Esophagus (tissue), 2 donors: ENCODE results near the gene MEIS2. TPM values are rescaled to one million over a fixed set of nuclear protein-coding genes. Genes with fewer than 3 reads are reported as not detected.
A peak's percentile ranks its signal among the peaks of the same experiment; 100 is the strongest.

Experiments
- H3K27ac ChIP-seq, 2 donors: one replicate each; pipeline ENCODE4 v1.5.1; 2013; ENCODE audit warnings: low read depth in 2 of 2, mild to moderate bottlenecking in 2 of 2, inconsistent platforms in 1 of 2, low read length in 1 of 2, moderate library complexity in 1 of 2
- H3K27me3 ChIP-seq, 2 donors: one replicate each; pipeline ENCODE4 v1.6.1; 2013; ENCODE audit warnings: low read length in 2 of 2, control low read depth in 1 of 2, mild to moderate bottlenecking in 1 of 2; ENCODE audit not compliant: insufficient read depth in 2 of 2, control insufficient read depth in 1 of 2
- H3K36me3 ChIP-seq, 2 donors: one replicate each; pipeline ENCODE4 v1.6.1; 2013; ENCODE audit warnings: low read length in 1 of 2; ENCODE audit not compliant: control insufficient read depth in 2 of 2, insufficient read depth in 2 of 2
- H3K4me1 ChIP-seq, 2 donors: one replicate each; pipeline ENCODE4 v1.6.1; 2013; ENCODE audit warnings: low read length in 1 of 2; ENCODE audit not compliant: control insufficient read depth in 2 of 2, insufficient read depth in 2 of 2
- H3K4me3 ChIP-seq, 2 donors: one replicate each; pipeline ENCODE4 v1.5.1; 2013; ENCODE audit warnings: low read length in 2 of 2, mild to moderate bottlenecking in 2 of 2, low read depth in 1 of 2, moderate library complexity in 1 of 2
- H3K9me3 ChIP-seq, 2 donors: one replicate each; pipeline ENCODE4 v1.6.1; 2013; ENCODE audit warnings: mild to moderate bottlenecking in 2 of 2, low read depth in 1 of 2, low read length in 1 of 2, moderate library complexity in 1 of 2; ENCODE audit not compliant: control insufficient read depth in 2 of 2, insufficient read depth in 1 of 2
- whole genome bisulfite sequencing, 2 donors: extraction: QIAGEN DNeasy Blood & Tissue Kit; methylation state at CpG; one replicate each; pipeline ENCODE4 v1.1.7; 2013; 5-methylcytosine and 5-hydroxymethylcytosine counted together
- polyA plus RNA-seq, 2 donors: library from polyadenylated mRNA; stranded (reverse); fragments of 200-250 nt; gene quantifications; one replicate each; pipeline ENCODE4 v1.2.3, GENCODE V29; 2013
- donor health status: healthy with polysubstance abuse.
- donor health status: Bipolar disorder and iron deficiency.

MEIS2 gene
- polyA plus RNA-seq, 2 donors, result 6.0 to 8.8 TPM

- Histone ChIP-seq H3K4me3 (no peak overlapping the region), H3K27me3 (no peaks in the 10 kb centered on the region), H3K9me3 (no peaks in the 10 kb centered on the region), H3K36me3 (no peaks in the 10 kb centered on the region), H3K27ac (no peak overlapping the region), H3K4me1 (no peaks in the 10 kb centered on the region)
- 71 to 72% methylated on average over 2 of the region's 2 CpGs for WGBS, 2 donors
Observed at GRCh38 chr15:37070686-37071085, 29.7 kb downstream of the MEIS2 start.

- Histone ChIP-seq H3K27ac (no peak overlapping the region), H3K4me3 (no peak overlapping the region), H3K27me3 (no peaks in the 10 kb centered on the region), H3K9me3 (no peaks in the 10 kb centered on the region), H3K4me1 (peaks cover 0 to 2% of the 10 kb centered on the region in 2 donors), H3K36me3 (no peaks in the 10 kb centered on the region)
- WGBS, 2 donors, result 38 to 73% methylated on average over 1 of the region's 1 CpG
Observed at GRCh38 chr15:37061996-37062395, 38.4 kb downstream of the MEIS2 start.

- peaks cover 0 to 4% of the 10 kb centered on the region in 2 donors for H3K4me1 ChIP-seq
- no peaks in the 10 kb centered on the region for H3K36me3 ChIP-seq
- H3K27me3 ChIP-seq, result no peaks in the 10 kb centered on the region
- H3K9me3 ChIP-seq, result no peaks in the 10 kb centered on the region
- WGBS, 2 donors, result 9 to 11% methylated on average over 2 of the region's 2 CpGs
- no peak overlapping the region for H3K27ac ChIP-seq
- H3K4me3 ChIP-seq, result no peak overlapping the region
Observed at GRCh38 chr15:37059086-37059485, 41.3 kb downstream of the MEIS2 start.

- no peak overlapping the region for H3K27ac ChIP-seq
- H3K4me3 ChIP-seq, result no peak overlapping the region
- no peaks in the 10 kb centered on the region for H3K27me3 ChIP-seq
- peaks cover 0 to 4% of the 10 kb centered on the region in 2 donors for H3K4me1 ChIP-seq
- no peaks in the 10 kb centered on the region for H3K36me3 ChIP-seq
- WGBS, 2 donors, result 58 to 60% methylated on average over 6 of the region's 6 CpGs
- no peaks in the 10 kb centered on the region for H3K9me3 ChIP-seq
Observed at GRCh38 chr15:37058316-37058985, 41.9 kb downstream of the MEIS2 start.

GRCh38 chr15:37057831-37058230 lies 42.5 kb downstream of the MEIS2 start:
- H3K9me3 ChIP-seq, result no peaks in the 10 kb centered on the region
- no peak overlapping the region for H3K4me3 ChIP-seq
- no peak overlapping the region for H3K27ac ChIP-seq
- H3K36me3 ChIP-seq, result no peaks in the 10 kb centered on the region
- H3K27me3 ChIP-seq, result no peaks in the 10 kb centered on the region
- peaks cover 0 to 4% of the 10 kb centered on the region in 2 donors for H3K4me1 ChIP-seq
- 87 to 89% methylated on average over 9 of the region's 9 CpGs for WGBS, 2 donors

GRCh38 chr15:37057256-37057655 lies 43.1 kb downstream of the MEIS2 start:
- Histone ChIP-seq H3K27ac (no peak overlapping the region), H3K27me3 (no peaks in the 10 kb centered on the region), H3K4me1 (peaks cover 0 to 4% of the 10 kb centered on the region in 2 donors), H3K4me3 (no peak overlapping the region), H3K36me3 (peaks cover 0 to under 1% of the 10 kb centered on the region in 2 donors), H3K9me3 (no peaks in the 10 kb centered on the region)
- 82 to 83% methylated on average over 7 of the region's 7 CpGs for WGBS, 2 donors

- no peaks in the 10 kb centered on the region for H3K27me3 ChIP-seq
- H3K4me1 ChIP-seq, result peaks cover 0 to 4% of the 10 kb centered on the region in 2 donors
- H3K27ac ChIP-seq, result peak overlapping the region; percentile 71 to 83
- H3K9me3 ChIP-seq, result no peaks in the 10 kb centered on the region
- peak overlapping the region in 1 of 2 donors; percentile 28 for H3K4me3 ChIP-seq
- 44 to 55% methylated on average over 21 of the region's 21 CpGs for WGBS, 2 donors
- peaks cover 0 to 3% of the 10 kb centered on the region in 2 donors for H3K36me3 ChIP-seq
Observed at GRCh38 chr15:37056177-37057121, 43.9 kb downstream of the MEIS2 start.

GRCh38 chr15:37055481-37055880 lies 44.9 kb downstream of the MEIS2 start:
- Histone ChIP-seq H3K27ac (no peak overlapping the region), H3K9me3 (no peaks in the 10 kb centered on the region), H3K27me3 (no peaks in the 10 kb centered on the region), H3K36me3 (peaks cover 0 to 3% of the 10 kb centered on the region in 2 donors), H3K4me3 (no peak overlapping the region), H3K4me1 (peaks cover 0 to 4% of the 10 kb centered on the region in 2 donors)
- WGBS, 2 donors, result 84 to 89% methylated on average over 8 of the region's 8 CpGs

- Histone ChIP-seq H3K4me3 (no peak overlapping the region), H3K9me3 (no peaks in the 10 kb centered on the region), H3K27ac (no peak overlapping the region), H3K36me3 (peaks cover 0 to 3% of the 10 kb centered on the region in 2 donors), H3K4me1 (peaks cover 0 to 4% of the 10 kb centered on the region in 2 donors), H3K27me3 (no peaks in the 10 kb centered on the region)
- WGBS, 2 donors, result 65 to 74% methylated on average over 7 of the region's 7 CpGs
Observed at GRCh38 chr15:37054336-37054735, 46.0 kb downstream of the MEIS2 start.
